SU-DHL-6 (cell line): Measurements from ENCODE around the gene HOXC5.

Experiments
- H2AFZ ChIP-seq: fragments of 200-600 bp; sonication (generic); 2 replicates; pipeline ENCODE4 v1.6.1; 2014; ENCODE audit warnings: low read depth, mild to moderate bottlenecking, moderate library complexity, mixed read lengths, antibody characterized with exemption, low read length; ENCODE audit not compliant: severe bottlenecking
- H3F3A ChIP-seq: fragments of 200-600 bp; shearing (Covaris generic); 2 replicates; pipeline ENCODE4 v1.6.0; 2016; ENCODE audit warnings: antibody characterized with exemption, mild to moderate bottlenecking; ENCODE audit not compliant: insufficient read depth
- H3K27ac ChIP-seq: fragments of 200-600 bp; sonication (generic); 2 replicates; pipeline ENCODE4 v1.5.1; 2016; ENCODE audit warnings: low read depth, mild to moderate bottlenecking, low read length, moderate library complexity, mixed read lengths
- H3K27me3 ChIP-seq: fragments of 200-600 bp; sonication (generic), shearing (Covaris generic); 2 replicates; pipeline ENCODE4 v1.6.0; 2014; ENCODE audit warnings: mild to moderate bottlenecking, low read length
- H3K36me3 ChIP-seq: fragments of 200-600 bp; sonication (generic); 2 replicates; pipeline ENCODE4 v1.6.1; 2014; ENCODE audit warnings: mild to moderate bottlenecking, low read length, mixed read lengths
- H3K4me2 ChIP-seq: fragments of 300-600, 200-600 bp; shearing (Covaris generic), sonication (generic); 2 replicates; pipeline ENCODE4 v1.6.0; 2014; ENCODE audit warnings: low read length, low read depth, mild to moderate bottlenecking; ENCODE audit not compliant: poor library complexity, severe bottlenecking
- H3K4me3 ChIP-seq: fragments of 200-600 bp; sonication (generic); 2 replicates; pipeline ENCODE4 v1.5.1; 2014; ENCODE audit warnings: antibody characterized with exemption, low read length, mild to moderate bottlenecking, mixed read lengths; ENCODE audit not compliant: insufficient read depth, poor library complexity, severe bottlenecking
- H3K79me2 ChIP-seq: fragments of 200-600 bp; sonication (generic); 2 replicates; pipeline ENCODE4 v1.6.1; 2014; ENCODE audit warnings: mild to moderate bottlenecking, low read length, moderate library complexity; ENCODE audit not compliant: insufficient read depth
- H3K9ac ChIP-seq: fragments of 200-600 bp; sonication (generic); 2 replicates; pipeline ENCODE4 v1.7.0; 2014; ENCODE audit warnings: mild to moderate bottlenecking, low read length
- H3K9me2 ChIP-seq: fragments of 200-600 bp; sonication (generic); replicated peaks from 2 replicates; pipeline ENCODE4 v1.6.1; 2014; ENCODE audit warnings: low read length; ENCODE audit not compliant: insufficient read depth
- H3K9me3 ChIP-seq: fragments of 200-600 bp; sonication (generic); 2 replicates; pipeline ENCODE4 v1.6.1; 2014; ENCODE audit warnings: low read length, mixed read lengths; ENCODE audit not compliant: insufficient read depth
- H4K20me1 ChIP-seq: fragments of 200-600 bp; sonication (generic); 2 replicates; pipeline ENCODE4 v1.6.1; 2014; ENCODE audit warnings: low read depth, mild to moderate bottlenecking, antibody characterized with exemption, low read length, moderate library complexity, mixed read lengths
- EZH2phosphoT487 ChIP-seq: fragments of 200-600 bp; sonication (generic), shearing (Covaris generic); conservative IDR thresholded peaks from 2 replicates; pipeline ENCODE4 v1.6.1; 2018; ENCODE audit warnings: mild to moderate bottlenecking, antibody characterized with exemption, low read length, moderate library complexity, mixed read lengths
- TF ChIP-seq, protein P1 (sequence below): fragments of 200-600 bp; sonication (generic); IDR thresholded peaks from one replicate; pipeline ENCODE4 v1.5.1; 2017; ENCODE audit warnings: antibody characterized with exemption, mild to moderate bottlenecking, low read length, moderate library complexity; ENCODE audit not compliant: insufficient read depth, poor library complexity, severe bottlenecking

The HOXC5 gene

GRCh38 chr12:53986686-53987483, 46.0 kb upstream of the HOXC5 start:
- Histone ChIP-seq H2AFZ (no peak overlapping the region), H3K4me3 (no peak overlapping the region), H3K9ac (no peak overlapping the region)

DNA sequence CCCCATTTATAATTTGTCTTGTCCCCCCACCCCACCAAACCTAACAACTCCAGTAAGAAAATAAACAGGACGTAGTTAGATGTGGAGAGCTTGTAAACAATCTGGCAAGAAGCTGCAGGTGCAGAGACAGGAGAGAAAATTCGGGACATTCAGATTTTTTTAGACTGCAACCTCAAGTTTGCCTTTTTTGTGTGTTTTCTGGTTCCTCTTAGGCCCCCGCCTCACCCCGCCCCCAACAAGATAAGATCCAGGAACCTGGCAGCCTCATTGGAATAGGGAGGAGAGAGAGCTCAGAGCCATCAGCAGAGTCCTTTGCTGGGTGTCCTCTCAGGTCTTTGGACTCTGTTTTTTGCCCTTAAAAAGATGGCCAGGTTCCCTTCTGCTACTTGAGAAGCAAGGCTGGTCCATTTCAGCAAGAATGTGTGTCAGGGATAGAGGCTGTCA, 45.0 kb upstream of the HOXC5 start:
- Histone ChIP-seq H3K9me2 (no peaks in the 10 kb centered on the region), H3K27me3 (no peaks in the 10 kb centered on the region), H3K9me3 (no peaks in the 10 kb centered on the region), H3K4me2 (no peak overlapping the region), H3K79me2 (no peaks in the 10 kb centered on the region), H2AFZ (no peak overlapping the region), H3K36me3 (no peaks in the 10 kb centered on the region), H4K20me1 (no peaks in the 10 kb centered on the region), H3K9ac (no peak overlapping the region), H3K4me3 (no peak overlapping the region), H3K27ac (no peak overlapping the region), H3F3A (no peaks in the 10 kb centered on the region)
- TF ChIP-seq, protein P1, sequence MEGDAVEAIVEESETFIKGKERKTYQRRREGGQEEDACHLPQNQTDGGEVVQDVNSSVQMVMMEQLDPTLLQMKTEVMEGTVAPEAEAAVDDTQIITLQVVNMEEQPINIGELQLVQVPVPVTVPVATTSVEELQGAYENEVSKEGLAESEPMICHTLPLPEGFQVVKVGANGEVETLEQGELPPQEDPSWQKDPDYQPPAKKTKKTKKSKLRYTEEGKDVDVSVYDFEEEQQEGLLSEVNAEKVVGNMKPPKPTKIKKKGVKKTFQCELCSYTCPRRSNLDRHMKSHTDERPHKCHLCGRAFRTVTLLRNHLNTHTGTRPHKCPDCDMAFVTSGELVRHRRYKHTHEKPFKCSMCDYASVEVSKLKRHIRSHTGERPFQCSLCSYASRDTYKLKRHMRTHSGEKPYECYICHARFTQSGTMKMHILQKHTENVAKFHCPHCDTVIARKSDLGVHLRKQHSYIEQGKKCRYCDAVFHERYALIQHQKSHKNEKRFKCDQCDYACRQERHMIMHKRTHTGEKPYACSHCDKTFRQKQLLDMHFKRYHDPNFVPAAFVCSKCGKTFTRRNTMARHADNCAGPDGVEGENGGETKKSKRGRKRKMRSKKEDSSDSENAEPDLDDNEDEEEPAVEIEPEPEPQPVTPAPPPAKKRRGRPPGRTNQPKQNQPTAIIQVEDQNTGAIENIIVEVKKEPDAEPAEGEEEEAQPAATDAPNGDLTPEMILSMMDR, result no peak
- no peak for TF ChIP-seq EZH2phosphoT487

More at GRCh38 chr12:53986686-53987483, 46.0 kb upstream of the HOXC5 start:
- TF ChIP-seq EZH2phosphoT487, result no peak
- no peaks in the 10 kb centered on the region for H3K36me3 ChIP-seq
- no peak overlapping the region for H3K27ac ChIP-seq
- H3K4me2 ChIP-seq, result no peak overlapping the region
- no peaks in the 10 kb centered on the region for H3K9me2 ChIP-seq
- H3K79me2 ChIP-seq, result no peaks in the 10 kb centered on the region
- no peaks in the 10 kb centered on the region for H3K9me3 ChIP-seq
- H3F3A ChIP-seq, result no peaks in the 10 kb centered on the region
- H4K20me1 ChIP-seq, result no peaks in the 10 kb centered on the region
- H3K27me3 ChIP-seq, result no peaks in the 10 kb centered on the region

DNA sequence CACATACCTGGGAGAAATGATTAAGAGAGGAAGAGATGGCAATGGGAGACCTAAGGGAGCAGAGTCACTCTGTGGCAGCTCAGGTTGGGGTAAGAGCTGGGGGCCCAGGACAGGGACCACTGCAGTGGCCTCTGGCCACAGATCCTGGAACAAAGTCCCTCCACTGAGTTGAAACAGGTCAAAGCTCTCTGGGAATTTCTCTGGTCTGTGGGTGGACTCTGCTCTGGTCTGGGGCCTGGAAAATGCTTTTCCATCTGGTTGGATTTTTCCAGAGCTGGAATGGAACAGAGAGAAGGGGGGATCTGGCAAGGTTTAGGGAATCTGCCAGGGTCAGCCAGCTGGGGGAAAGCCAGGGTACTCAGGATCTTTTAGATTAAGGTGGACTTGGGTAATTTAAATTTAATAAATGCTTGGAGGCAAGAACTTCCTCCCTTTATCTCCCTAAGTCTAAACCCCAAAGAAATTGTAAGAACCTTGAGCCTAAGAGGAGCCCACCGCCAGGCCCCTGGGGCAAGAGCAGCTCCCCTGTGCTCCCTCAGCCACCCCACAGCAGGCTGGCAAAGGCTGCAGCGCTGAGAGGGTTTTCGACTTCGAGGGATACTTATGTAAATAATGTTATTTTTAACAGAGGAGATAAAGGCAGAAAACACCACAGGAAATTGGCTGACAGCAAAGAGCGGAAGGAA, 44.2 kb upstream of the HOXC5 start:
- no peak overlapping the region for H3K9ac ChIP-seq
- H3K36me3 ChIP-seq, result no peaks in the 10 kb centered on the region
- H3K9me3 ChIP-seq, result no peaks in the 10 kb centered on the region
- H3K4me2 ChIP-seq, result peak overlapping the region; percentile 23
- no peaks in the 10 kb centered on the region for H3K79me2 ChIP-seq
- TF ChIP-seq, protein P1, result no peak
- no peak for TF ChIP-seq EZH2phosphoT487
- no peaks in the 10 kb centered on the region for H3K27me3 ChIP-seq
- H3K27ac ChIP-seq, result no peak overlapping the region
- no peaks in the 10 kb centered on the region for H3F3A ChIP-seq
- no peak overlapping the region for H2AFZ ChIP-seq
- H3K9me2 ChIP-seq, result no peaks in the 10 kb centered on the region
- H4K20me1 ChIP-seq, result no peaks in the 10 kb centered on the region
- no peak overlapping the region for H3K4me3 ChIP-seq
